Lung (tissue), 12 donors: ENCODE data around the gene ADM. TPM values are rescaled to one million over a fixed set of nuclear protein-coding genes. Genes with fewer than 3 reads are reported as not detected.

Source experiments
- ATAC-seq: fragments of 200-7000 bp; cut with Tn5 transposase; one replicate; pipeline ENCODE4 v1.9.1; 2020; ENCODE audit warnings: moderate number of reproducible peaks; ENCODE audit not compliant: insufficient read depth, low FRiP score
- DNase-seq, 3 donors: peaks; one replicate each; pipeline ENCODE4 v3.0.0-alpha.2; 2013 to 2017
- H3K27ac ChIP-seq, 2 donors: one replicate each; pipeline ENCODE4 v1.5.1; 2013; ENCODE audit warnings: mild to moderate bottlenecking in 2 of 2, moderate library complexity in 2 of 2, control low read depth in 1 of 2, inconsistent platforms in 1 of 2, low read depth in 1 of 2, low read length in 1 of 2
- H3K27me3 ChIP-seq, 3 donors: one replicate each; pipeline ENCODE4 v1.5.1; 2013; ENCODE audit warnings: low read length in 2 of 3; ENCODE audit not compliant: control insufficient read depth in 3 of 3, insufficient read depth in 3 of 3
- H3K36me3 ChIP-seq, 4 donors: one replicate each; pipeline ENCODE4 v1.5.1; 2013; ENCODE audit warnings: low read length in 4 of 4, mild to moderate bottlenecking in 1 of 4, moderate library complexity in 1 of 4; ENCODE audit not compliant: control insufficient read depth in 4 of 4, insufficient read depth in 4 of 4
- H3K4me1 ChIP-seq, 5 donors: one replicate each; pipeline ENCODE4 v1.5.1; 2013; ENCODE audit warnings: low read length in 5 of 5, mild to moderate bottlenecking in 2 of 5, moderate library complexity in 1 of 5; ENCODE audit not compliant: control insufficient read depth in 5 of 5, insufficient read depth in 5 of 5
- H3K4me3 ChIP-seq: one replicate; pipeline ENCODE4 v1.5.1; 2013; ENCODE audit warnings: mild to moderate bottlenecking, control low read depth, moderate library complexity
- H3K9ac ChIP-seq, 2 donors: one replicate each; pipeline ENCODE4 v1.5.1; 2013; ENCODE audit warnings: low read length in 2 of 2, control low read depth in 1 of 2; ENCODE audit not compliant: insufficient read depth in 1 of 2
- H3K9me3 ChIP-seq, 4 donors: one replicate each; pipeline ENCODE4 v1.5.1; 2013; ENCODE audit warnings: low read length in 3 of 4, mild to moderate bottlenecking in 1 of 4, moderate library complexity in 1 of 4; ENCODE audit not compliant: control insufficient read depth in 4 of 4, insufficient read depth in 3 of 4
- WGBS, 2 donors: extraction: QIAGEN DNeasy Blood & Tissue Kit; methylation state at CpG; one replicate each; pipeline ENCODE4 v1.1.7; 2013; 5-methylcytosine and 5-hydroxymethylcytosine counted together
- polyA plus RNA-seq, 2 donors: library from polyadenylated mRNA; stranded (reverse); fragments of 200-250 nt; gene quantifications; one replicate each; pipeline ENCODE4 v1.2.1, GENCODE V29; 2013
- total RNA-seq, 2 donors: library from RNA; depleted of rRNA in 1 of 2; stranded (reverse); fragments of >200 nt in 1 of 2; gene quantifications; one replicate each; pipeline ENCODE4 v1.2.1, GENCODE V29; 2014 to 2021
- TF ChIP-seq, protein P1 (sequence below): IDR thresholded peaks from 2 replicates; pipeline ENCODE4 v1.5.1; 2012; ENCODE audit warnings: mild to moderate bottlenecking; ENCODE audit errors: control extremely low read depth, extremely low read depth
- donor health status: control.
- donor health status: control.
- donor health status: Bipolar disorder and iron deficiency.
- donor health status: healthy.
- donor health status: DM: yes; HTN: yes; CAD: no.

The ADM gene
- total and polyA plus RNA-seq, 4 donors, result 16.2 to 349 (median 44.7) TPM

DNA sequence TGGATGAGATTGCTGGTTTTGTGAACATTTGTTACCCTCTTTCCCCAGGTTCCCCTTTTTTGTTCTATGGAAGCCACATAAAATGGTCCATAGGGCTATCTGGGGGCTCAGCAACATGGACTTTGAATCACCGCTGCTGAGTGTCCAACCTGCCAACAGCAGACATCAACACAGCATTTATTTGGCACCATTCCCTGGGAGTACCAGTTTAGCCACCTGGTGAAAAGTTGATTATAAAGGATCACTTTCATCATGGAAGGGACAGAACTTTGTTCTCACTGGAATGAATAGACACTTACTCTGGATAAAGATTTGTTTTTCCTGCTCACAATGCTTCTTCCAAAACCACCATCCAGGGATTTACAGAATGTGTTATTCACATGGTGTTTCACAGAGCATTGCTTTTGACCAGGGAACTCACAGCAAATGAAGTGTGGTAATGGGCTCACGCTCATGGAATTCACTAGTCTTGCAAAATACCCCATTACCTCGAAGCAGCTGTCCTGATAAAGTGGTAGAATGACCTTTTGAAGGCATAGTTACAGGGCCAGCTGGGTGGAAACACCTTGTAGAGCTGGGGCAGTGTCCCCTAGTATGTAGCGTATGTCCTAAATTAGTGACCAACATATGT is 43.9 kb downstream of the ADM start:
- Histone ChIP-seq H3K36me3 (no peaks in the 10 kb centered on the region), H3K4me1 (peaks cover 0 to 12% (median 5%) of the 10 kb centered on the region in 5 donors), H3K9ac (no peak overlapping the region), H3K27me3 (no peaks in the 10 kb centered on the region), H3K27ac (no peak overlapping the region), H3K9me3 (no peaks in the 10 kb centered on the region), H3K4me3 (no peak overlapping the region)
- TF ChIP-seq, protein P1, sequence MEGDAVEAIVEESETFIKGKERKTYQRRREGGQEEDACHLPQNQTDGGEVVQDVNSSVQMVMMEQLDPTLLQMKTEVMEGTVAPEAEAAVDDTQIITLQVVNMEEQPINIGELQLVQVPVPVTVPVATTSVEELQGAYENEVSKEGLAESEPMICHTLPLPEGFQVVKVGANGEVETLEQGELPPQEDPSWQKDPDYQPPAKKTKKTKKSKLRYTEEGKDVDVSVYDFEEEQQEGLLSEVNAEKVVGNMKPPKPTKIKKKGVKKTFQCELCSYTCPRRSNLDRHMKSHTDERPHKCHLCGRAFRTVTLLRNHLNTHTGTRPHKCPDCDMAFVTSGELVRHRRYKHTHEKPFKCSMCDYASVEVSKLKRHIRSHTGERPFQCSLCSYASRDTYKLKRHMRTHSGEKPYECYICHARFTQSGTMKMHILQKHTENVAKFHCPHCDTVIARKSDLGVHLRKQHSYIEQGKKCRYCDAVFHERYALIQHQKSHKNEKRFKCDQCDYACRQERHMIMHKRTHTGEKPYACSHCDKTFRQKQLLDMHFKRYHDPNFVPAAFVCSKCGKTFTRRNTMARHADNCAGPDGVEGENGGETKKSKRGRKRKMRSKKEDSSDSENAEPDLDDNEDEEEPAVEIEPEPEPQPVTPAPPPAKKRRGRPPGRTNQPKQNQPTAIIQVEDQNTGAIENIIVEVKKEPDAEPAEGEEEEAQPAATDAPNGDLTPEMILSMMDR, result no peak
- ATAC-seq, result peak; percentile 31
- DNase-seq, result peak in 2 of 3 donors; percentile 22 to 49
- WGBS, 2 donors, result 78 to 82% methylated on average over 4 of the region's 4 CpGs

GRCh38 chr11:10349281-10349665 is 44.4 kb downstream of the ADM start:
- no peak for DNase-seq
- no peak overlapping the region for H3K4me3 ChIP-seq

DNA sequence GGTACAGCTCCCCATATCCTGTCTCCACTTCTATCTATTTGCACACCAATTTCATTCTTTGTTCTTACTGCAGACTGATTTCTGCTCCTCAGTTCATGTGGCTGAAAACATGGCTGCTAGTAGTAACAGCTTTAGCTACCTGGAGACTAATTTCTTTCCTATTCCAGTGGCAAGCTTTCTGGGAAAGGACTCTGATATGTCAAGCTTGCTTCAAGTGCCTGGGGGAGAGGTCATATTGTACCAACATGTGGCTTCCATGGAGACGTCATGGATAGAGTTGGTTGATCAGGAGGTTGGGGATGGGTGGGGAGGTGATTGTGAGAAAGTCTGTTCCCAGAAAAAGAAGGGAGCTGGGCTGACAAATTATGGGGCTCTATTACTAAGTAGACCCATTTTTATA is 44.9 kb downstream of the ADM start:
- no peak for ATAC-seq
- TF ChIP-seq, protein P1, result no peak
- WGBS, 2 donors, result 96 to 100% methylated on average over 1 of the region's 1 CpG
- Histone ChIP-seq H3K4me1 (peaks cover 0 to 12% (median 5%) of the 10 kb centered on the region in 5 donors), H3K9ac (no peak overlapping the region), H3K27me3 (no peaks in the 10 kb centered on the region), H3K27ac (no peak overlapping the region), H3K4me3 (no peak overlapping the region), H3K9me3 (no peaks in the 10 kb centered on the region), H3K36me3 (no peaks in the 10 kb centered on the region)
- DNase-seq, result no peak

More at GRCh38 chr11:10349281-10349665, 44.4 kb downstream of the ADM start:
- Histone ChIP-seq H3K9ac (no peak overlapping the region), H3K36me3 (no peaks in the 10 kb centered on the region), H3K27me3 (no peaks in the 10 kb centered on the region), H3K27ac (no peak overlapping the region), H3K4me1 (peaks cover 0 to 12% (median 5%) of the 10 kb centered on the region in 5 donors), H3K9me3 (no peaks in the 10 kb centered on the region)
- ATAC-seq, result no peak
- TF ChIP-seq, protein P1, result no peak

DNA sequence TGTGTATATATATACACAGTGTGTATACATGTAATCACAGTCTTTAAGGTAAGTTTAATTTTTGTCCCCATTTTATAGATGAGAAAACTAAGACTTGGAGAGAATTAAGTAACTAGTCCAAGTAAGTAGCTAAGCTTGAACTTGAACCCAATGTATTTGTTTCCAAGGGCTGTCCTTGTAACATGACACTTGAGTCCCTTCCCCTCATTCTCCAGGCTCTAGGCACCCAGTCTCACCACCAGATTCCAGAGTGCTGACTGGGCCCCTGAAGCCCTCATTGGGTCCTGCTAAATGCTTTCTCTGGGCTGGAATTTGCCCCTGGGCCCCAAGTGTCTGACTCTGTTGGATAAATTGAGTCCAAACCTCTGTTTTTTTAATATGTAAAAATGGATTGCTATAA is 45.5 kb downstream of the ADM start:
- TF ChIP-seq, protein P1, result no peak
- no peak overlapping the region for H3K4me3 ChIP-seq
- DNase-seq, result no peak
- no peaks in the 10 kb centered on the region for H3K36me3 ChIP-seq
- ATAC-seq, result no peak
- no peaks in the 10 kb centered on the region for H3K9me3 ChIP-seq
- H3K4me1 ChIP-seq, result peaks cover 0 to 12% (median 5%) of the 10 kb centered on the region in 5 donors
- no peak overlapping the region for H3K27ac ChIP-seq
- H3K9ac ChIP-seq, result no peak overlapping the region
- H3K27me3 ChIP-seq, result no peaks in the 10 kb centered on the region
